HCT116 (cell line): ENCODE measurements around the gene GPR171. TPM values are rescaled to one million over a fixed set of nuclear protein-coding genes. Genes with fewer than 3 reads are reported as not detected.

Experiments used
- ATAC-seq: fragments of 200-7000 bp; cut with Tn5 transposase; 2 replicates; pipeline ENCODE4 v1.9.1; 2020; ENCODE audit warnings: mild to moderate bottlenecking, moderate library complexity
- BruUV-seq: library from RNA; stranded (reverse); fragments of 400-500 nt; replicated peaks from 2 replicates; lab custom pipeline; 2021; lab: Mats Ljungman, UMichigan
- CTCF ChIA-PET: fragments of 300-600 bp; sonication (Branson Sonifier 250); formaldehyde crosslinking; loops from one replicate; lab custom pipeline; 2021; ENCODE audit warnings: antibody characterized with exemption; lab: Charles Lee
- POLR2A ChIA-PET: fragments of 300-600, 350-600 bp; sonication (Branson Sonifier 250); formaldehyde crosslinking; loops from one replicate; lab custom pipeline; 2021; ENCODE audit warnings: antibody characterized with exemption; lab: Charles Lee
- RAD21 ChIA-PET, 2 experiments: fragments of 300-600 bp; sonication (Branson Sonifier 250); formaldehyde crosslinking; loops; one replicate each; lab custom pipeline; 2023; ENCODE audit warnings: low total read pairs in 2 of 2; ENCODE audit not compliant: uncharacterized antibody in 2 of 2, unreplicated experiment in 2 of 2, low non-redundant PET in 1 of 2; lab: Charles Lee
- DNase-seq: peaks from one replicate; pipeline ENCODE4 v3.0.0-alpha.2; 2010; ENCODE audit warnings: low read depth, low spot score
- H2AFZ ChIP-seq: fragments of 200-600 bp; shearing (Covaris generic), sonication (generic); 2 replicates; pipeline ENCODE4 v1.6.1; 2017; ENCODE audit warnings: low read depth, mixed run types, mixed read lengths, antibody characterized with exemption, low read length; ENCODE audit not compliant: poor library complexity, severe bottlenecking
- H3K27ac ChIP-seq: 2 replicates; pipeline ENCODE4 v1.5.1; 2012; ENCODE audit warnings: low read depth, low read length
- H3K27me3 ChIP-seq: fragments of 200-600 bp; sonication (generic); 2 replicates; pipeline ENCODE4 v1.6.1; 2016; ENCODE audit warnings: mixed run types, low read length, mixed read lengths; ENCODE audit not compliant: insufficient read depth
- H3K36me3 ChIP-seq, 2 experiments: fragments of 200-500 bp in 1 of 2; fragments of 200-600 bp in 1 of 2; sonication (Bioruptor generic) in 1 of 2; sonication (generic) in 1 of 2; 2 replicates each; pipeline versions ENCODE4 v1.5.1 to v1.6.1; 2014 to 2016; ENCODE audit warnings: low read length in 2 of 2, inconsistent platforms in 1 of 2, mixed read lengths in 1 of 2, mixed run types in 1 of 2; ENCODE audit not compliant: insufficient read depth in 2 of 2, control insufficient read depth in 1 of 2
- H3K4me1 ChIP-seq, 2 experiments: fragments of 200-600 bp in 1 of 2; sonication (generic) in 1 of 2; 2 replicates each; pipeline versions ENCODE4 v1.5.1 to v1.6.1; 2012 to 2017; ENCODE audit warnings: low read length in 2 of 2, inconsistent platforms in 1 of 2, mild to moderate bottlenecking in 1 of 2, mixed read lengths in 1 of 2, mixed run types in 1 of 2, moderate library complexity in 1 of 2; ENCODE audit not compliant: insufficient read depth in 2 of 2, control insufficient read depth in 1 of 2
- H3K4me2 ChIP-seq: fragments of 200-600 bp; sonication (generic); 2 replicates; pipeline ENCODE4 v1.6.1; 2017; ENCODE audit warnings: mixed run types, low read length, mixed read lengths
- H3K4me3 ChIP-seq, 2 experiments: fragments of 200-600 bp in 1 of 2; sonication (generic) in 1 of 2; replicated peaks in 1 of 2; 2 replicates each; pipeline ENCODE4 v1.5.1; 2011 to 2016; ENCODE audit warnings: low read length in 2 of 2, control low read depth in 1 of 2, low read depth in 1 of 2, mild to moderate bottlenecking in 1 of 2, mixed read lengths in 1 of 2, mixed run types in 1 of 2
- H3K79me2 ChIP-seq: fragments of 200-600 bp; sonication (generic); 2 replicates; pipeline ENCODE4 v1.6.1; 2017; ENCODE audit warnings: mild to moderate bottlenecking, mixed run types, low read length, moderate library complexity, mixed read lengths; ENCODE audit not compliant: insufficient read depth
- H3K9ac ChIP-seq: fragments of 200-600 bp; sonication (generic); 2 replicates; pipeline ENCODE4 v1.6.1; 2016; ENCODE audit warnings: low read length, mixed read lengths
- H3K9me2 ChIP-seq: fragments of 200-600 bp; sonication (generic), shearing (Covaris generic); 2 replicates; pipeline ENCODE4 v1.6.1; 2017; ENCODE audit warnings: mixed run types, mild to moderate bottlenecking, moderate library complexity; ENCODE audit not compliant: insufficient read depth
- H3K9me3 ChIP-seq, 2 experiments: fragments of 200-500 bp in 1 of 2; fragments of 200-600 bp in 1 of 2; sonication (Bioruptor generic) in 1 of 2; sonication (generic) in 1 of 2; 2 replicates each; pipeline ENCODE4 v1.6.1; 2014 to 2017; ENCODE audit warnings: low read length in 2 of 2, mixed read lengths in 2 of 2, inconsistent platforms in 1 of 2, low read depth in 1 of 2, mild to moderate bottlenecking in 1 of 2, mixed run types in 1 of 2, moderate library complexity in 1 of 2; ENCODE audit not compliant: control insufficient read depth in 1 of 2, insufficient read depth in 1 of 2
- H4K20me1 ChIP-seq: fragments of 200-600 bp; sonication (generic), shearing (Covaris generic); 2 replicates; pipeline ENCODE4 v1.6.1; 2017; ENCODE audit warnings: mixed run types, mild to moderate bottlenecking, moderate library complexity; ENCODE audit not compliant: insufficient read depth
- ELF1 ChIP-seq: IDR thresholded peaks from 2 replicates; pipeline ENCODE4 v1.6.1; 2012; ENCODE audit warnings: low read depth, borderline replicate concordance
- EZH2phosphoT487 ChIP-seq: fragments of 200-600 bp; IDR thresholded peaks from 2 replicates; pipeline ENCODE4 v1.6.1; 2018; ENCODE audit warnings: antibody characterized with exemption, borderline replicate concordance
- SP1 ChIP-seq: IDR thresholded peaks from 2 replicates; pipeline ENCODE4 v1.6.1; 2012; ENCODE audit warnings: low read depth
- TCF7L2 ChIP-seq: IDR thresholded peaks from 2 replicates; pipeline ENCODE4 v1.7.0; 2011; ENCODE audit warnings: borderline replicate concordance, inconsistent platforms; ENCODE audit not compliant: insufficient read depth, insufficient read length; ENCODE audit errors: extremely low read depth
- YY1 ChIP-seq: IDR thresholded peaks from 2 replicates; pipeline ENCODE4 v1.6.1; 2011; ENCODE audit warnings: low read length, low read depth, moderate library complexity, mild to moderate bottlenecking; ENCODE audit not compliant: insufficient replicate concordance; ENCODE audit errors: extremely low read depth
- ZFX ChIP-seq: fragments of 450-650 bp; IDR thresholded peaks from 2 replicates; pipeline ENCODE4 v1.6.1; 2017
- intact Hi-C: fragments of 100-400 bp; cut with micrococcal nuclease; formaldehyde crosslinking; loops from 2 replicates; pipeline ENCODE4 v1.10.0; 2022
- total RNA-seq: library from RNA; stranded (reverse); gene quantifications from one replicate; pipeline ENCODE4 v1.2.1, GENCODE V29; 2021; ENCODE audit not compliant: unreplicated experiment
- TF ChIP-seq, protein P1 (sequence below): IDR thresholded peaks from 2 replicates; pipeline ENCODE4 v1.6.1; 2011; ENCODE audit warnings: mild to moderate bottlenecking, low read length, moderate library complexity; ENCODE audit not compliant: insufficient replicate concordance; ENCODE audit errors: extremely low read depth

Gene GPR171
- total RNA-seq, 1 experiment from 2014 or later = not detected

DNA sequence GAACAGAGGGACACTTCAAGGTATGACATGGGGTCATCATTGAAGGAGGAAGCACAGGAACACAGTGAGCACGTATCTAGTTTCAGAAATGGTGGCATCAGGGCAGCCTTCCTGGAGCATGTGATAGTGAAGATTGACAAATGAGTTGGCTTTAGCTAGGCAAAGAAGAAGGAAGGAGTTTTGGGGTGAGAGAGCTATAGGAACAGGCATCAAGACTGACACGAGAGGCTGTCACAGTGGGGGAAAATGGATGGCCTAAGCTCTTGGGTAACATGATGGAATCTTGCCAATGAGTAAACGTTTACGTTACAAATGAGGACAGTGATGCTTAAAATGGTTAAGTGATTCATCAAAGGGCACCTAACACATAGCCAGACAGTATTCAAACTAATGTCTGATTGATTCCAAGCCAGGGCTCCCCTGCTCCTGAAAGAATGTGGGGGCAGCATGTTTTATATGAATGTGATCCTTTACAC, 23.1 kb upstream of the GPR171 start:
- H3K27ac ChIP-seq = no peak overlapping the region
- H3K4me2 ChIP-seq = no peak overlapping the region

More for the DNA sequence above, 23.1 kb upstream of the GPR171 start:
- no peak for DNase-seq
- peaks cover 0 to 16% of the 10 kb centered on the region in 2 experiments; a peak in 2 of 4 replicates for H3K4me1 ChIP-seq
- ChIA-PET RAD21 (no interaction called here), POLR2A (no interaction called here)
- H3K27me3 ChIP-seq = no peaks in the 10 kb centered on the region
- H4K20me1 ChIP-seq = no peaks in the 10 kb centered on the region
- no peaks in the 10 kb centered on the region for H3K9me3 ChIP-seq
- TF ChIP-seq TCF7L2 = no peak
- TF ChIP-seq SP1 = no peak
- no peak for TF ChIP-seq EZH2phosphoT487
- TF ChIP-seq, protein P1, sequence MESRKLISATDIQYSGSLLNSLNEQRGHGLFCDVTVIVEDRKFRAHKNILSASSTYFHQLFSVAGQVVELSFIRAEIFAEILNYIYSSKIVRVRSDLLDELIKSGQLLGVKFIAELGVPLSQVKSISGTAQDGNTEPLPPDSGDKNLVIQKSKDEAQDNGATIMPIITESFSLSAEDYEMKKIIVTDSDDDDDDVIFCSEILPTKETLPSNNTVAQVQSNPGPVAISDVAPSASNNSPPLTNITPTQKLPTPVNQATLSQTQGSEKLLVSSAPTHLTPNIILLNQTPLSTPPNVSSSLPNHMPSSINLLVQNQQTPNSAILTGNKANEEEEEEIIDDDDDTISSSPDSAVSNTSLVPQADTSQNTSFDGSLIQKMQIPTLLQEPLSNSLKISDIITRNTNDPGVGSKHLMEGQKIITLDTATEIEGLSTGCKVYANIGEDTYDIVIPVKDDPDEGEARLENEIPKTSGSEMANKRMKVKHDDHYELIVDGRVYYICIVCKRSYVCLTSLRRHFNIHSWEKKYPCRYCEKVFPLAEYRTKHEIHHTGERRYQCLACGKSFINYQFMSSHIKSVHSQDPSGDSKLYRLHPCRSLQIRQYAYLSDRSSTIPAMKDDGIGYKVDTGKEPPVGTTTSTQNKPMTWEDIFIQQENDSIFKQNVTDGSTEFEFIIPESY = no peak
- TF ChIP-seq YY1 = no peak
- no peak for TF ChIP-seq ELF1
- no peak for TF ChIP-seq ZFX
- TF ChIP-seq, all 23 proteins: peak for 0
- H3K9me2 ChIP-seq = no peaks in the 10 kb centered on the region
- no peak overlapping the region for H3K4me3 ChIP-seq
- BruUV-seq = no TSS peak
- no peaks in the 10 kb centered on the region for H3K36me3 ChIP-seq
- H3K79me2 ChIP-seq = no peaks in the 10 kb centered on the region
- no peak overlapping the region for H2AFZ ChIP-seq
- no peak overlapping the region for H3K9ac ChIP-seq
- ATAC-seq = no peak
- CTCF ChIA-PET = interaction anchor here (1.2 kb wide), 1 partner anchor 611 kb away, joined by 4 read pairs; no protein-coding TSS in a partner anchor
- intact Hi-C loops = loop anchor here (5.0 kb wide), 1 partner anchor 691 kb away; no protein-coding TSS in a partner anchor
